Thyroid gland (tissue), 4 donors: Measurements from ENCODE around the gene SNRPD3. TPM values are rescaled to one million over a fixed set of nuclear protein-coding genes. Genes with fewer than 3 reads are reported as not detected.

Source experiments
- DNase-seq, 2 donors: peaks; one replicate each; pipeline ENCODE4 v3.0.0-alpha.2; 2019
- H3K27ac ChIP-seq, 3 donors: fragments of 200-600 bp; sonication (generic); 1 replicate in 2 of 3; 2 replicates in 1 of 3; pipeline ENCODE4 v1.5.1; 2016 to 2019; ENCODE audit warnings: mild to moderate bottlenecking in 1 of 3, moderate library complexity in 1 of 3
- H3K27me3 ChIP-seq: fragments of 200-600 bp; sonication (generic); one replicate; pipeline ENCODE4 v1.5.1; 2019
- H3K36me3 ChIP-seq, 2 donors: fragments of 200-600 bp; sonication (generic); one replicate each; pipeline ENCODE4 v1.5.1; 2016 to 2019
- H3K4me1 ChIP-seq, 2 donors: fragments of 200-600 bp; sonication (generic); one replicate each; pipeline ENCODE4 v1.5.1; 2017 to 2019
- H3K4me3 ChIP-seq, 3 donors: fragments of 200-600 bp; sonication (generic); replicated peaks in 1 of 3; 1 replicate in 2 of 3; 2 replicates in 1 of 3; pipeline ENCODE4 v1.5.1; 2016; ENCODE audit warnings: mild to moderate bottlenecking in 1 of 3
- H3K9me3 ChIP-seq: fragments of 200-600 bp; sonication (generic); one replicate; pipeline ENCODE4 v1.5.1; 2017
- CTCF ChIP-seq, 6 experiments: fragments of 200-600 bp in 3 of 6; fragments of 450-650 bp in 3 of 6; sonication (generic) in 3 of 6; IDR thresholded peaks; one replicate each; pipeline ENCODE4 v1.5.1; 2016 to 2019; ENCODE audit warnings: antibody characterized with exemption in 6 of 6, mild to moderate bottlenecking in 2 of 6, inconsistent platforms in 1 of 6, moderate library complexity in 1 of 6
- POLR2A ChIP-seq, 2 donors: fragments of 450-650 bp; IDR thresholded peaks; one replicate each; pipeline ENCODE4 v1.6.1; 2017; ENCODE audit warnings: antibody characterized with exemption in 2 of 2, mild to moderate bottlenecking in 2 of 2, moderate library complexity in 1 of 2
- WGBS, 2 donors: methylation state at CpG; one replicate each; pipeline ENCODE4 v1.1.5; 2017; 5-methylcytosine and 5-hydroxymethylcytosine counted together
- intact Hi-C: fragments of 100-400 bp; cut with DNase I; formaldehyde crosslinking; loops from one replicate; pipeline ENCODE4 v1.15.1; 2023
- total RNA-seq, 4 donors: library from RNA; depleted of rRNA; stranded (reverse); fragments of >200 nt; gene quantifications; one replicate each; pipeline ENCODE4 v1.2.3, GENCODE V29; 2016

Gene SNRPD3
- total RNA-seq, 4 donors from 2014 or later: 96.9 to 216 (median 145) TPM

DNA sequence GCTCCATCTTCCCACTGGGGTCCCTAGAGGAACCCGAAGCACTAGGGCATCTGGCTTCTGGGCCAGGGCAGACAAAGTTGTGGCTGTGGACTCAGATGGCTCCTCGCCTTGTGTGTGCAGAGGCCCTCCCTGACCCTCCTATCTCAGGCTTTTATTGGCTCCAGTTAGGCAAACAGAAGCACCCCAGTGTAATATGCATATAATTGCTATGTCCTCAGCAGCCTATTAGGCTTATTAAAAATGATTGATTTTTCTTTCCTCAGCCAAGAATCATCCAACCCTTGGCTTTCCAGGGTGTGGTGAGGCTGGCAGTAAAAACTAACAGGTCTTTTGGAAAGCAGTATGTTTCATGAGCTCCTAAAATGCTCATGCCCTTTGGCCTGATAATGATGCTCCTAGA, 38.4 kb upstream of the SNRPD3 start:
- Histone ChIP-seq H3K4me3 (no peak overlapping the region), H3K27me3 (no peaks in the 10 kb centered on the region), H3K27ac (no peak overlapping the region), H3K36me3 (no peaks in the 10 kb centered on the region), H3K4me1 (peaks cover 4 to 14% of the 10 kb centered on the region in 2 donors), H3K9me3 (no peaks in the 10 kb centered on the region)
- WGBS, 2 donors: 86 to 96% methylated on average over 2 of the region's 2 CpGs
- intact Hi-C loops: no loop called here
- DNase-seq: no peak
- TF ChIP-seq CTCF (IDR thresholded peaks at IDR 0.05) (no peak), POLR2A (IDR thresholded peaks at IDR 0.05) (no peak)

- Histone ChIP-seq H3K9me3 (no peaks in the 10 kb centered on the region), H3K27ac (no peak overlapping the region), H3K27me3 (no peaks in the 10 kb centered on the region), H3K36me3 (no peaks in the 10 kb centered on the region), H3K4me1 (peaks cover 4 to 14% of the 10 kb centered on the region in 2 donors), H3K4me3 (no peak overlapping the region)
- 93 to 95% methylated on average over 3 of the region's 3 CpGs for WGBS, 2 donors
- no peak for DNase-seq
- TF ChIP-seq CTCF (IDR thresholded peaks at IDR 0.05) (no peak), POLR2A (IDR thresholded peaks at IDR 0.05) (no peak)
- intact Hi-C loops: no loop called here
Observed at GRCh38 chr22:24518228-24518627, 37.6 kb upstream of the SNRPD3 start.

GRCh38 chr22:24518771-24519485, 36.9 kb upstream of the SNRPD3 start:
- DNase-seq: no peak
- Histone ChIP-seq H3K36me3 (no peaks in the 10 kb centered on the region), H3K27ac (no peak overlapping the region), H3K4me3 (no peak overlapping the region), H3K4me1 (peaks cover 4 to 14% of the 10 kb centered on the region in 2 donors), H3K9me3 (no peaks in the 10 kb centered on the region), H3K27me3 (no peaks in the 10 kb centered on the region)
- WGBS, 2 donors: 80 to 83% methylated on average over 9 of the region's 9 CpGs
- TF ChIP-seq CTCF (IDR thresholded peaks at IDR 0.05) (no peak), POLR2A (IDR thresholded peaks at IDR 0.05) (no peak)
- intact Hi-C loops: no loop called here

- intact Hi-C loops: no loop called here
- H3K9me3 ChIP-seq: no peaks in the 10 kb centered on the region
- no peaks in the 10 kb centered on the region for H3K36me3 ChIP-seq
- no peak for DNase-seq
- peaks cover 4 to 14% of the 10 kb centered on the region in 2 donors for H3K4me1 ChIP-seq
- WGBS, 2 donors: 91 to 95% methylated on average over 5 of the region's 5 CpGs
- no peak overlapping the region for H3K27ac ChIP-seq
- H3K27me3 ChIP-seq: no peaks in the 10 kb centered on the region
- no peak overlapping the region for H3K4me3 ChIP-seq
- TF ChIP-seq CTCF (IDR thresholded peaks at IDR 0.05): no peak
- TF ChIP-seq POLR2A (IDR thresholded peaks at IDR 0.05): no peak
Observed at GRCh38 chr22:24519496-24519895, 36.3 kb upstream of the SNRPD3 start.

DNA sequence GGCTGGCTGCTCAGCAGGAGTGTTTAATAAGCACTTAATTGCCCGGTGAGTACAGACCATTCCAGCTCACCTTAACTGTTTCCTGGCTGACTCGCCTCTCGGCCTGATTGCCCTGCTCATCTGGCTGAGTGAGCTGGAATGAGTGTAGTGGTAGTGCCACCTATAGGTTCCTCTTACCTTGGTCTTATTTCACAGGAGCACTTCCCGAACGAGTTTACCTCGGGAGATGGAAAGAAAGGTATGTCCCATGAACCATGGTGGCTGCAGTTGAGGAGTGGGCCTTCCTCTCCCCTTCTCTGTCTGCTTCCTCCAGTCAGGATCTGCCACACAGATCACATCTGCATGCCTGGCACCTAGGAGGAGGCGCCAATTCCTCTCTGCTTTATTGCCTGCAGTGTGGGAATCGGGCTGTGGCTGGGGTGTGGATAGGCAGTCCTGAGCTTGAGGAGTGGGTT, 34.0 kb upstream of the SNRPD3 start:
- no peak overlapping the region for H3K27ac ChIP-seq
- peaks cover 4 to 9% of the 10 kb centered on the region in 2 donors for H3K4me1 ChIP-seq
- H3K36me3 ChIP-seq: no peaks in the 10 kb centered on the region
- H3K27me3 ChIP-seq: no peaks in the 10 kb centered on the region
- H3K9me3 ChIP-seq: no peaks in the 10 kb centered on the region
- TF ChIP-seq POLR2A (IDR thresholded peaks at IDR 0.05) (no peak), CTCF (IDR thresholded peaks at IDR 0.05) (peak in 5 of 6 experiments; percentile 15 to 73 (median 56))
- no peak overlapping the region for H3K4me3 ChIP-seq
- intact Hi-C loops: loop anchor here (5.0 kb wide), 2 partner anchors 100 to 195 kb away; no protein-coding TSS in a partner anchor
- WGBS, 2 donors: 22 to 27% methylated on average over 8 of the region's 8 CpGs
- DNase-seq: peak; percentile 80
